Activated T-cell treated with anti-CD3 and anti-CD28 coated beads, Interleukin-2, amount 50 U/mL, for 72 hours (primary cell): Measurements from ENCODE around the gene SH3RF3. TPM values are rescaled to one million over a fixed set of nuclear protein-coding genes. Genes with fewer than 3 reads are reported as not detected.

Source experiments
- ATAC-seq, 2 donors: fragments of 150-1000 bp; cut with Tn5 transposase; replicated peaks in 1 of 2; 2 replicates each; pipeline ENCODE4 v1.10.0; 2021; ENCODE audit warnings: moderate library complexity in 2 of 2, mild to moderate bottlenecking in 1 of 2
- DNase-seq, 2 donors: peaks; one replicate each; pipeline ENCODE4 v3.0.0; 2021 to 2022; ENCODE audit warnings: mixed read lengths in 1 of 2
- H3K27ac Mint-ChIP-seq: one replicate; pipeline ENCODE4 v1.8.0; 2022; ENCODE audit warnings: mild to moderate bottlenecking, moderate library complexity, mixed read lengths
- H3K27me3 Mint-ChIP-seq: one replicate; pipeline ENCODE4 v1.8.0; 2022; ENCODE audit warnings: low read depth, mixed read lengths
- H3K36me3 Mint-ChIP-seq, 2 donors: one replicate each; pipeline ENCODE4 v1.8.0; 2022; ENCODE audit warnings: mixed read lengths in 2 of 2, mild to moderate bottlenecking in 1 of 2; ENCODE audit not compliant: insufficient read depth in 2 of 2
- H3K4me1 Mint-ChIP-seq: one replicate; pipeline ENCODE4 v1.8.0; 2022; ENCODE audit warnings: low read depth, mixed read lengths
- H3K4me3 Mint-ChIP-seq, 2 donors: one replicate each; pipeline ENCODE4 v1.8.0; 2022; ENCODE audit warnings: mild to moderate bottlenecking in 2 of 2, mixed read lengths in 2 of 2, moderate library complexity in 2 of 2
- H3K9me3 Mint-ChIP-seq, 2 donors: one replicate each; pipeline ENCODE4 v1.8.0; 2022; ENCODE audit warnings: mixed read lengths in 2 of 2
- total RNA-seq, 2 donors: library from RNA; stranded (reverse); gene quantifications; one replicate each; pipeline ENCODE4 v1.2.3, GENCODE V29; 2022

Gene SH3RF3
- total RNA-seq, 2 donors from 2014 or later: 1.0 to 1.2 TPM

GRCh38 chr2:109510136-109511028 lies 381.4 kb downstream of the SH3RF3 start:
- peak; percentile 75 to 79 for DNase-seq
- Mint-ChIP-seq H3K4me3 (no peak overlapping the region), H3K9me3 (no peaks in the 10 kb centered on the region), H3K27ac (no peak overlapping the region), H3K27me3 (no peaks in the 10 kb centered on the region), H3K4me1 (peaks cover 6% of the 10 kb centered on the region), H3K36me3 (no peaks in the 10 kb centered on the region)
- peak; percentile 38 to 42 for ATAC-seq

GRCh38 chr2:109511168-109511567 lies 382.2 kb downstream of the SH3RF3 start:
- H3K9me3 Mint-ChIP-seq: no peaks in the 10 kb centered on the region
- peaks cover 6% of the 10 kb centered on the region for H3K4me1 Mint-ChIP-seq
- no peak overlapping the region for H3K4me3 Mint-ChIP-seq
- DNase-seq (no peak), ATAC-seq (no peak)
- H3K27ac Mint-ChIP-seq: no peak overlapping the region
- no peaks in the 10 kb centered on the region for H3K27me3 Mint-ChIP-seq
- H3K36me3 Mint-ChIP-seq: no peaks in the 10 kb centered on the region

DNA sequence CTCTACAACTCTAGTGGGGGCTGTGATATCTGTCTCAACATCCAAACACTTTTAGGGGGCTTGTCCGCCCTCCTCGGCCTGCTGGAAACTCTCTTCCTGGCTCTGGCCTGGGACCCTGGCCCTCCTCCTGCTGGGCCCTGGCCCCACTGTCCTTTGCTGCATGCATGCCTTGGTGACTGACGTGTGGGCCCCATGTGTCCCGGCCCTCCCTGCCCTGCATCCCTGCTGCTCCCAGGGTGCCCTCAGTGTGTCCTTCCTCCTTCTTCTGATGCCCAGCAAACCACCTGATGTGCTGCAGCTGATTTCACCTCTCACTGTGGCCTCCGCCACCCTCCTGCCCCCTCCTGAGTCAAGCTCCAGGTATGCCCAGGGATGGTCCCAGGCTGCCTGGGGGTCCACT lies 383.1 kb downstream of the SH3RF3 start:
- no peak overlapping the region for H3K4me3 Mint-ChIP-seq
- H3K27ac Mint-ChIP-seq: no peak overlapping the region
- DNase-seq (no peak), ATAC-seq (no peak)
- no peaks in the 10 kb centered on the region for H3K9me3 Mint-ChIP-seq
- H3K4me1 Mint-ChIP-seq: peaks cover 6% of the 10 kb centered on the region
- H3K27me3 Mint-ChIP-seq: no peaks in the 10 kb centered on the region
- H3K36me3 Mint-ChIP-seq: no peaks in the 10 kb centered on the region

- H3K4me3 Mint-ChIP-seq: no peak overlapping the region
- H3K27ac Mint-ChIP-seq: no peak overlapping the region
- peaks cover 6% of the 10 kb centered on the region for H3K4me1 Mint-ChIP-seq
- H3K27me3 Mint-ChIP-seq: no peaks in the 10 kb centered on the region
- H3K9me3 Mint-ChIP-seq: no peaks in the 10 kb centered on the region
- DNase-seq: no peak
- ATAC-seq: no peak
- H3K36me3 Mint-ChIP-seq: no peaks in the 10 kb centered on the region
Observed at GRCh38 chr2:109513230-109513629, 384.2 kb downstream of the SH3RF3 start.

- no peak overlapping the region for H3K27ac Mint-ChIP-seq
- H3K36me3 Mint-ChIP-seq: no peaks in the 10 kb centered on the region
- H3K4me3 Mint-ChIP-seq: peak overlapping the region in 1 of 2 donors; percentile 7
- DNase-seq (peak; percentile 48 to 53), ATAC-seq (peak; percentile 67 to 75)
- peaks cover 6% of the 10 kb centered on the region for H3K4me1 Mint-ChIP-seq
- no peaks in the 10 kb centered on the region for H3K27me3 Mint-ChIP-seq
- no peaks in the 10 kb centered on the region for H3K9me3 Mint-ChIP-seq
Observed at GRCh38 chr2:109513749-109514588, 385.0 kb downstream of the SH3RF3 start.

- H3K9me3 Mint-ChIP-seq: no peaks in the 10 kb centered on the region
- ATAC-seq: no peak
- no peaks in the 10 kb centered on the region for H3K36me3 Mint-ChIP-seq
- H3K27ac Mint-ChIP-seq: no peak overlapping the region
- no peak overlapping the region for H3K4me3 Mint-ChIP-seq
- peaks cover 6% of the 10 kb centered on the region for H3K4me1 Mint-ChIP-seq
- no peak for DNase-seq
- no peaks in the 10 kb centered on the region for H3K27me3 Mint-ChIP-seq
Observed at GRCh38 chr2:109514857-109515256, 385.9 kb downstream of the SH3RF3 start.

DNA sequence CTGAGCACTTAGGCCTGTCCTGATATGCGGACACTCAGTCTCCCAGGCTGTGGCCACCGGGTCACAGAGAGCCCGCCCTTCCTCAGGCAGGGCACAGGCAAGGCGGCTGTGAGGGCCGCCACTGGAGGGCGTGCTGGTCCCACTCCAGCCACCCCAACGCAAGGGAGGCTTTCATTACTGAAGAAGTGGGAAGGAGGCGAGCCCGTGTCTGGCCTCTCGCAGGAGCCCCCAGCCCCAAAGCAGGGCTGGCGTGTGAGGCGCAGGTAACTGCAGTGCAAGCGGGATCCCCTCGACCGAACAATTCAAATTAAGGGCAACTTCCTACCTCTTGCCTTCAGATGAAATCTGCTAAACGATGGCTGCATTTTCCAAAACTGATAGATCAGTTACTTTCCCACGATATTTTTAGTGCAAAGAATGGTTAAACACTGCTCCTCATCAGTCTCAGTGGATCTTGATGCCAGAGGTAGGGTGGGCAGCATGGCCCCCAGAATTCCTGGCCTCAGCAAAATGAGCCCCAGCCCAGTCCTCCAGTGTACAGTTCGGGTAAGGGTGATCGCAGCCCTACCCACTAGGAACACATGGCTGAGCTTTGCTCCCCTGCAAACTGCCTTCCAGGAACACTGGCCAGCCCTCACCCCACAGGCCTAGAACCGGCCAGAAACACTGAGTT lies 387.6 kb downstream of the SH3RF3 start:
- no peak for ATAC-seq
- no peak overlapping the region for H3K27ac Mint-ChIP-seq
- no peaks in the 10 kb centered on the region for H3K27me3 Mint-ChIP-seq
- H3K4me3 Mint-ChIP-seq: no peak overlapping the region
- H3K9me3 Mint-ChIP-seq: no peaks in the 10 kb centered on the region
- peaks cover 6% of the 10 kb centered on the region for H3K4me1 Mint-ChIP-seq
- no peaks in the 10 kb centered on the region for H3K36me3 Mint-ChIP-seq
- peak; percentile 16 to 23 for DNase-seq

GRCh38 chr2:109517118-109517889 lies 388.3 kb downstream of the SH3RF3 start:
- ATAC-seq (no peak), DNase-seq (no peak)
- H3K36me3 Mint-ChIP-seq: no peaks in the 10 kb centered on the region
- no peak overlapping the region for H3K27ac Mint-ChIP-seq
- no peak overlapping the region for H3K4me3 Mint-ChIP-seq
- peaks cover 6% of the 10 kb centered on the region for H3K4me1 Mint-ChIP-seq
- no peaks in the 10 kb centered on the region for H3K9me3 Mint-ChIP-seq
- no peaks in the 10 kb centered on the region for H3K27me3 Mint-ChIP-seq

- no peaks in the 10 kb centered on the region for H3K27me3 Mint-ChIP-seq
- DNase-seq: no peak
- H3K36me3 Mint-ChIP-seq: no peaks in the 10 kb centered on the region
- H3K4me1 Mint-ChIP-seq: no peaks in the 10 kb centered on the region
- no peak for ATAC-seq
- H3K9me3 Mint-ChIP-seq: no peaks in the 10 kb centered on the region
- no peak overlapping the region for H3K27ac Mint-ChIP-seq
- no peak overlapping the region for H3K4me3 Mint-ChIP-seq
Observed at GRCh38 chr2:109519513-109519912, 390.5 kb downstream of the SH3RF3 start.

DNA sequence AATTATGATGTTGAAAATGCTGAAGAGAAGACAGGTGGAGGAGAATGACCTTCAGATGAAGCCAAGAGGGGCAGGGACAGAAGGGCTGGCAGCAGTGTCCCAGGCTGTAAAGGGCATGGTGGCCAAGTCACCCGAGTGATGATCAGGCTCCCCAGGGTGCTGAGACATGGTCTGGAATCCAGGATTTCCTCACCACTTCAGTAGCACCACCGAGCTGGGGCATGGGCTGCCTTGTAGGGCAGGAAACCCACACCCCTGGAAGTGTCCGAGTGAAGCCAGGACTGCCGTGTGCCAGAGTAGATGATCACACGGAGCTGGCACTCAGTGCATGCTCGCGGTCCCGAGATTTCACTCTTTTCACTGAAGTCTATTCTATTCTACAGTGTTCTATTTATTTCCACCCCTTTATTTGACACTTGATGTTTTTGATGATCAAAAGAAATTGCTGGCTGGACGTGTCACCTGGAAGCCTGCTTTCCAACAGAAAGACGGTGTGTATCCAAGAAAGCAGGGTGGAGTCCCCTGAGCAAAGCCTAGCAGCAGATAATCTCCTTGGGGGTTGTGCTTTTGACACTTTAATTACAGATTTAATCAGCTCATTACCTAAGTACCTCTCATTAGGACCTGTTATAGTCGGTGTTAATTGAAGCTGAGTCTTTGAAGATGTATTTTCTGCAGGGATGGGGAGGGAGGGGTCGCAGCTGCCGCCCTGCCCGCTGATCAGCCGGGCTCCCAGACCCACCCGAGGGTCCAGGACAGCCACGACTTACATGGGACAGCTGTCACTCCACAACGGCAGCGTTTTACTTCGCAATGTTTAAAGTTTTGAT lies 392.4 kb downstream of the SH3RF3 start:
- Mint-ChIP-seq H3K4me3 (no peak overlapping the region), H3K27ac (no peak overlapping the region), H3K4me1 (no peaks in the 10 kb centered on the region), H3K36me3 (no peaks in the 10 kb centered on the region), H3K9me3 (no peaks in the 10 kb centered on the region), H3K27me3 (no peaks in the 10 kb centered on the region)
- ATAC-seq (no peak), DNase-seq (no peak)

DNA sequence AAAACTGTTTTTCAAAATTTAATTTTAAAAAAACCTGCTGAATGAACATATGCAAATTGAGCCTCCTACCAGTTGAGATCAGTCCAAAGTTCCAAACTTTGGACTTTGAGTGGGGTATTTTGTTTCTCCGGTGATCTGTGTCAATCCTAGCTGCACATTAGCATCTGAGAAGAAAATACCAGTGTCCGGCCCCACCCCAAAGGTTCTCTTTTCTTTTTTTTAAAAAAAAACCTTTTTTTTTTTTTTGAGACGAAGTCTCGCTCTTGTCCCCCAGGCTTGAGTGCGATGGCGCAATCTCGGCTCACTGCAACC lies 393.0 kb downstream of the SH3RF3 start:
- Mint-ChIP-seq H3K27me3 (peaks cover 3% of the 10 kb centered on the region), H3K9me3 (no peaks in the 10 kb centered on the region), H3K4me3 (no peak overlapping the region), H3K27ac (no peak overlapping the region), H3K36me3 (no peaks in the 10 kb centered on the region), H3K4me1 (no peaks in the 10 kb centered on the region)
- DNase-seq (no peak), ATAC-seq (no peak)

GRCh38 chr2:109523121-109523520 lies 394.1 kb downstream of the SH3RF3 start:
- no peak overlapping the region for H3K4me3 Mint-ChIP-seq
- no peak overlapping the region for H3K27ac Mint-ChIP-seq
- no peaks in the 10 kb centered on the region for H3K4me1 Mint-ChIP-seq
- H3K27me3 Mint-ChIP-seq: peaks cover 7% of the 10 kb centered on the region
- ATAC-seq: no peak
- H3K9me3 Mint-ChIP-seq: no peaks in the 10 kb centered on the region
- H3K36me3 Mint-ChIP-seq: no peaks in the 10 kb centered on the region
- DNase-seq: no peak
